ENCODE data around the gene PLEKHA7.
"Not testable (repeated sequence)": the region's sequence is repeated elsewhere in the genome, so short reads cannot be mapped to it uniquely, and the experiment has no call there.

DNA sequence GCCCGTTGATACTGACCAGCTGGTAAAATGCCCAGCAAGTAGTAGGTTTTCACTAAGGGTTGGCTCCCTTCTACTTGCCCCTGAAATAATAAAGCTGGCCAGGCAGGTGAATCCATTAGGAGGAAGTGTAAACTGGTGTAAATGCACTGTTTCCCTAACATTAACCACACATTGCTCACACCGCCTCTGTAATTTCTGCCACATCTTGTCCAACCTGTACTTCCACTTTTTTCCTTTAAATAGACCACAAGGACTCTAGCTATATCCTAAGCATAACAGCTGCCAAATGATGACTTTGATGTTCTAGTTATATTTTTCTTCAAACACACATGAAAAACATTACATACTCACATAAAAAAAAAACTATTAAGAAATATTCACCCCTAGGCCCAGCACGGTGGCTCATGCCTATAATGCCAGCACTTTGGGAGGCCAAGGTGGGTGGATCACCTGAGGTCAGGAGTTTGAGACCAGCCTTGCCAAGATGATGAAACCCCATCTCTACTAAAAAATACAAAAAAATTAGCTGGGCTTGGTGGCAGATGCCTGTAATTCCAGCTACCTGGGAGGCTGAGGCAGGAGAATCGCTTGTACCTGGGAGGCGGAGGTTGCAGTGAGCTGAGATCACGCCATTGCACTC, 95.6 kb downstream of the PLEKHA7 start:
- not testable (repeated sequence) for TF ChIP-seq EZH2 (IDR thresholded peaks at IDR 0.05; ENCODE audit: insufficient read depth, poor library complexity, severe bottlenecking); EZH2phosphoT487 (IDR thresholded peaks at IDR 0.05; ENCODE audit: insufficient read depth, low read depth)
